ENCODE data around the gene CASP14.

- TF ChIP-seq POLR2A (IDR thresholded peaks at IDR 0.05) (no peak), POLR2AphosphoS5 (IDR thresholded peaks at IDR 0.05) (no peak)
These were observed 54.7 kb downstream of the CASP14 start for GRCh38 chr19:15104003-15104402.

All from breast epithelium (tissue), 3 donors.